HG02763 (cell line): ENCODE measurements around the gene LEF1.
A peak's percentile ranks its signal among the peaks of the same experiment; 100 is the strongest.

Experiments
- ATAC-seq: cut with Tn5 transposase; IDR thresholded peaks from one replicate; pipeline ENCODE4 v1.9.1; 2021; ENCODE audit warnings: mild to moderate bottlenecking, moderate library complexity; ENCODE audit not compliant: unreplicated experiment

LEF1 gene

GRCh38 chr4:108180513-108180912, 11.8 kb upstream of the LEF1 start:
- no peak for ATAC-seq

GRCh38 chr4:108175966-108176365, 7.2 kb upstream of the LEF1 start:
- no peak for ATAC-seq

GRCh38 chr4:108174856-108175255, 6.1 kb upstream of the LEF1 start:
- ATAC-seq = no peak

- ATAC-seq = no peak
These were observed 4.9 kb upstream of the LEF1 start for GRCh38 chr4:108173599-108174057.

- peak; percentile 40 for ATAC-seq
These were observed 4.2 kb upstream of the LEF1 start for GRCh38 chr4:108172753-108173598.

GRCh38 chr4:108172231-108172752, 3.6 kb upstream of the LEF1 start:
- ATAC-seq = peak; percentile 22

GRCh38 chr4:108171339-108172230, 2.9 kb upstream of the LEF1 start:
- no peak for ATAC-seq

GRCh38 chr4:108170631-108171338, 2.1 kb upstream of the LEF1 start:
- no peak for ATAC-seq

- ATAC-seq = no peak
These were observed 932 bp upstream of the LEF1 start for GRCh38 chr4:108169664-108170063.

GRCh38 chr4:108168160-108168670, 517 bp downstream of the LEF1 start:
- peak; percentile 11 for ATAC-seq

GRCh38 chr4:108166441-108167315, 2.1 kb downstream of the LEF1 start:
- peak; percentile 30 for ATAC-seq

- ATAC-seq = no peak
These were observed 2.7 kb downstream of the LEF1 start for GRCh38 chr4:108166038-108166437.

- ATAC-seq = no peak
These were observed 3.1 kb downstream of the LEF1 start for GRCh38 chr4:108165586-108165985.

- ATAC-seq = no peak
These were observed 5.4 kb downstream of the LEF1 start for GRCh38 chr4:108163351-108163750.

GRCh38 chr4:108160741-108161352, 7.9 kb downstream of the LEF1 start:
- no peak for ATAC-seq

- no peak for ATAC-seq
These were observed 8.9 kb downstream of the LEF1 start for GRCh38 chr4:108159845-108160244.

GRCh38 chr4:108157655-108158054, 11.1 kb downstream of the LEF1 start:
- no peak for ATAC-seq

- ATAC-seq = no peak
These were observed 12.3 kb downstream of the LEF1 start for GRCh38 chr4:108156391-108156790.

GRCh38 chr4:108155373-108155772, 13.4 kb downstream of the LEF1 start:
- ATAC-seq = no peak
